Smooth muscle cell (in vitro differentiated cells): ENCODE results near the gene GMCL2. TPM values are rescaled to one million over a fixed set of nuclear protein-coding genes. Genes with fewer than 3 reads are reported as not detected.

ENCODE experiments used
- DNase-seq: peaks from one replicate; lab custom pipeline; 2025; ENCODE audit not compliant: unreplicated experiment; lab: John Stamatoyannopoulos, UW
- H2AFZ ChIP-seq: fragments of 200-600 bp; sonication (generic); 2 replicates; pipeline ENCODE4 v1.6.0; 2016; ENCODE audit warnings: antibody characterized with exemption, low read depth, mild to moderate bottlenecking
- H3F3A ChIP-seq: fragments of 200-600 bp; sonication (generic); 2 replicates; pipeline ENCODE4 v1.6.0; 2017; ENCODE audit warnings: antibody characterized with exemption, low read depth
- H3K27ac ChIP-seq: fragments of 200-600 bp; sonication (generic); 2 replicates; pipeline ENCODE4 v1.5.1; 2016; ENCODE audit warnings: low read depth, mild to moderate bottlenecking
- H3K27me3 ChIP-seq: fragments of 200-600 bp; sonication (generic); 2 replicates; pipeline ENCODE4 v1.6.1; 2016; ENCODE audit warnings: low read depth, mild to moderate bottlenecking
- H3K36me3 ChIP-seq: fragments of 200-600 bp; sonication (generic); 2 replicates; pipeline ENCODE4 v1.5.1; 2016; ENCODE audit warnings: low read depth
- H3K4me1 ChIP-seq: fragments of 200-600 bp; sonication (generic); 2 replicates; pipeline ENCODE4 v1.5.1; 2016; ENCODE audit warnings: low read depth
- H3K4me2 ChIP-seq: fragments of 200-600 bp; sonication (generic); 2 replicates; pipeline ENCODE4 v1.6.0; 2016; ENCODE audit warnings: mild to moderate bottlenecking
- H3K4me3 ChIP-seq: fragments of 200-600 bp; sonication (generic); 2 replicates; pipeline ENCODE4 v1.5.1; 2016; ENCODE audit warnings: mild to moderate bottlenecking
- H3K79me2 ChIP-seq: fragments of 200-600 bp; sonication (generic); 2 replicates; pipeline ENCODE4 v1.6.0; 2016; ENCODE audit warnings: low read depth, mild to moderate bottlenecking
- H3K9ac ChIP-seq: fragments of 200-600 bp; sonication (generic); 2 replicates; pipeline ENCODE4 v1.6.0; 2016; ENCODE audit warnings: low read depth
- H3K9me3 ChIP-seq: fragments of 200-600 bp; sonication (generic); replicated peaks from 2 replicates; pipeline ENCODE4 v1.5.1; 2016; ENCODE audit warnings: low read depth
- H4K20me1 ChIP-seq: fragments of 200-600 bp; sonication (generic); 2 replicates; pipeline ENCODE4 v1.6.0; 2016; ENCODE audit warnings: low read depth
- CTCF ChIP-seq: fragments of 200-600 bp; sonication (generic); IDR thresholded peaks from 2 replicates; pipeline ENCODE4 v1.5.1; 2017; ENCODE audit warnings: borderline replicate concordance, mild to moderate bottlenecking, antibody characterized with exemption; ENCODE audit not compliant: insufficient read depth, poor library complexity, severe bottlenecking
- WGBS: methylation state at CpG from one replicate; pipeline ENCODE4 v1.1.7; 2016; ENCODE audit warnings: low lambda C conversion rate; 5-methylcytosine and 5-hydroxymethylcytosine counted together
- polyA plus RNA-seq: library from polyadenylated mRNA; unstranded; fragments of >200 nt; fragmentation: Nextera tagmentation; extraction: Ambion mirVana; gene quantifications from 2 replicates; pipeline ENCODE4 v1.2.1, GENCODE V29; 2016
- total RNA-seq: library from RNA; depleted of rRNA; stranded (reverse); fragments of >200 nt; gene quantifications from 2 replicates; pipeline ENCODE4 v1.2.3, GENCODE V29; 2014

GMCL2 gene
- total and polyA plus RNA-seq, 2 experiments from 2014 or later, result 0.22 TPM; not detected in 1

DNA sequence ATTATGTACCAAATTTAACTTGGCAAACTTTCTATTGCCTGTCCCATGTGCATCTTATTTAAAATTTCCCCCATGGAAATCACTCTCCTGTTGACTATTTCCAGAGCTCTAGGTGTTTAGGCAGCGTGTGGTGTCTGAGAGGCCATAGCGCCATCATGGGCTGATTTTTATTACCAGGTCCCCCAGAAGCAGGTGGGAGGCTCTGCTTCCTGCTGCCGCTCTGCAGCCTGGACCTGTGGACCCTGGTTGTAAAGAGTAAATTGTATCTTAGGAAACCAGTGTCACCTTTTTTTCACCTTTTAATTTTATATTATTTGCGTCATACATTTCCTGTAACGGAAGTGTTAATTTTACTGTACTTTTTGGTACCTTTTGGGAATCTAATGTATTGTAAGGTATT is 23.5 kb upstream of the GMCL2 start:
- H3K9me3 ChIP-seq, result no peaks in the 10 kb centered on the region
- H3K79me2 ChIP-seq, result peaks cover 38% of the 10 kb centered on the region
- peaks cover 3% of the 10 kb centered on the region for H3K36me3 ChIP-seq
- no peak overlapping the region for H3K4me2 ChIP-seq
- over 99% methylated on average over 5 of the region's 5 CpGs for WGBS
- no peak for TF ChIP-seq CTCF
- peaks cover 99% of the 10 kb centered on the region for H4K20me1 ChIP-seq
- no peaks in the 10 kb centered on the region for H3K27me3 ChIP-seq
- no peak for DNase-seq
- H3K4me3 ChIP-seq, result no peak overlapping the region
- peaks cover 11% of the 10 kb centered on the region for H3K4me1 ChIP-seq
- H3K27ac ChIP-seq, result no peak overlapping the region
- H2AFZ ChIP-seq, result no peak overlapping the region
- H3F3A ChIP-seq, result peaks cover 45% of the 10 kb centered on the region
- no peak overlapping the region for H3K9ac ChIP-seq

GRCh38 chr5:178210073-178210535 is 22.9 kb upstream of the GMCL2 start:
- TF ChIP-seq CTCF, result no peak

DNA sequence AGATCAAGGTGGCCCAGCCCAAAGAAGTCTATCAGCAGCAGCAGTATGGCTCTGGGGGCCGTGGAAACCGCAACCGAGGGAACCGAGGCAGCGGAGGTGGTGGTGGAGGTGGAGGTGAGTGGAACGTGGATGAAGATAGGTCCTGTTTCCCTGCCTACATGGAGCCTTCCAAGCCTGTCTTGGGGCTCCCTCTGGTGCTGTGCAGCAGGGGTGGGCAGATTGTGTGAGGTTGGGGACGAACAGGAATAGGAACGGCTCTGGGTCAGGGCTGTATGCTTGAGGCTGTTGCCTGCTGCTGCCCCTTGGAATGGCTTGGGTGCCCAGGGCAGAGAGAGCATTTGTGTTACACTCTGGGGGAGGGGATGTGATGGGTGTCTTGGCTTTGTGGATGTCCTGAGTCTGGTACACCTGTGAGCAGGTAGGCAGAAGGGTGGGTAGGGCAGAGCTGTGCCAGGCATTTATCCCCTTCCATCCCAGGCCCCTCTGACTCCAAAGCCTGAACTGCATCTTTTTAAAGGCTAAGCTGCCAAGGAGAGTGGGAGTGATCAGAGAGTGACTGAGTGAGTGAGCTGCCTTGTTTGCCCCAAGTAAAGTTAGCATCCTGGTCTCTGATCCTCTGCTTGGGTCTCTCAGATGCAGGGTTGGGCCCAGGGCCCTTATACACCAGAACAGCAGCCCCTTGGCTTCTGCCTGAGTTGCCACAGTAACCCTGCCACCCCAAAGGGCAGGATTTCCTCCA is 22.3 kb upstream of the GMCL2 start:
- TF ChIP-seq CTCF, result no peak
- H3K4me2 ChIP-seq, result no peak overlapping the region
- H3K36me3 ChIP-seq, result peaks cover 3% of the 10 kb centered on the region

More at GRCh38 chr5:178210073-178210535, 22.9 kb upstream of the GMCL2 start:
- Histone ChIP-seq H3F3A (peaks cover 49% of the 10 kb centered on the region), H2AFZ (no peak overlapping the region), H3K4me1 (peaks cover 11% of the 10 kb centered on the region), H3K9ac (no peak overlapping the region), H4K20me1 (peaks cover 100% of the 10 kb centered on the region), H3K36me3 (peaks cover 3% of the 10 kb centered on the region), H3K9me3 (no peaks in the 10 kb centered on the region), H3K79me2 (peaks cover 44% of the 10 kb centered on the region), H3K27me3 (no peaks in the 10 kb centered on the region), H3K4me3 (no peak overlapping the region), H3K4me2 (no peak overlapping the region), H3K27ac (no peak overlapping the region)
- no peak for DNase-seq
- 98% methylated on average over 18 of the region's 18 CpGs for WGBS

More for the DNA sequence above, 22.3 kb upstream of the GMCL2 start:
- no peaks in the 10 kb centered on the region for H3K9me3 ChIP-seq
- no peak overlapping the region for H3K9ac ChIP-seq
- no peak overlapping the region for H3K4me3 ChIP-seq
- peaks cover 94% of the 10 kb centered on the region for H4K20me1 ChIP-seq
- peaks cover 11% of the 10 kb centered on the region for H3K4me1 ChIP-seq
- H3F3A ChIP-seq, result peaks cover 49% of the 10 kb centered on the region
- H2AFZ ChIP-seq, result no peak overlapping the region
- peaks cover 50% of the 10 kb centered on the region for H3K79me2 ChIP-seq
- 99% methylated on average over 8 of the region's 8 CpGs for WGBS
- DNase-seq, result no peak
- no peaks in the 10 kb centered on the region for H3K27me3 ChIP-seq
- H3K27ac ChIP-seq, result peak overlapping the region; percentile 15
